Vagina (tissue), 2 donors: ENCODE measurements around the gene ABCA7. TPM values are rescaled to one million over a fixed set of nuclear protein-coding genes. Genes with fewer than 3 reads are reported as not detected.

Source experiments
- DNase-seq, 2 donors: peaks; one replicate each; pipeline ENCODE4 v3.0.0-alpha.2; 2017; ENCODE audit errors: extremely low spot score in 2 of 2
- H3K27ac ChIP-seq: fragments of 200-600 bp; sonication (generic); one replicate; pipeline ENCODE4 v1.5.1; 2019
- H3K27me3 ChIP-seq: fragments of 200-600 bp; sonication (generic); one replicate; pipeline ENCODE4 v1.5.1; 2019
- H3K36me3 ChIP-seq, 2 donors: fragments of 200-600 bp; sonication (generic); one replicate each; pipeline ENCODE4 v1.5.1; 2017 to 2019
- H3K4me1 ChIP-seq: fragments of 200-600 bp; sonication (generic); one replicate; pipeline ENCODE4 v1.5.1; 2019
- H3K4me3 ChIP-seq, 2 donors: fragments of 200-600 bp; sonication (generic); 1 replicate in 1 of 2; 2 replicates in 1 of 2; pipeline ENCODE4 v1.5.1; 2016 to 2019
- H3K9me3 ChIP-seq: fragments of 200-600 bp; sonication (generic); one replicate; pipeline ENCODE4 v1.5.1; 2019
- POLR2A ChIP-seq, 2 donors: fragments of 450-650 bp; IDR thresholded peaks; one replicate each; pipeline ENCODE4 v1.6.1; 2017; ENCODE audit warnings: antibody characterized with exemption in 2 of 2, mild to moderate bottlenecking in 2 of 2, moderate library complexity in 2 of 2
- POLR2AphosphoS5 ChIP-seq, 2 donors: sonication (generic); formaldehyde crosslinking; IDR thresholded peaks; one replicate each; pipeline ENCODE4 v1.9.0; 2017; ENCODE audit warnings: antibody characterized with exemption in 2 of 2, mild to moderate bottlenecking in 2 of 2, low read depth in 1 of 2; ENCODE audit not compliant: insufficient read depth in 1 of 2
- intact Hi-C: fragments of 100-400 bp; cut with DNase I; formaldehyde crosslinking; loops from one replicate; pipeline ENCODE4 v1.15.1; 2023
- total RNA-seq: library from RNA; depleted of rRNA; stranded (reverse); fragments of >200 nt; gene quantifications from one replicate; pipeline ENCODE4 v1.2.3, GENCODE V29; 2016
- TF ChIP-seq, protein P1 (sequence below), 3 experiments: fragments of 450-650 bp in 2 of 3; fragments of 200-600 bp in 1 of 3; sonication (generic) in 1 of 3; IDR thresholded peaks; one replicate each; pipeline ENCODE4 v1.5.1; 2017 to 2019; ENCODE audit warnings: antibody characterized with exemption in 3 of 3, mild to moderate bottlenecking in 2 of 3, moderate library complexity in 2 of 3

The ABCA7 gene
- total RNA-seq, 1 donor from 2014 or later = 29.5 TPM

DNA sequence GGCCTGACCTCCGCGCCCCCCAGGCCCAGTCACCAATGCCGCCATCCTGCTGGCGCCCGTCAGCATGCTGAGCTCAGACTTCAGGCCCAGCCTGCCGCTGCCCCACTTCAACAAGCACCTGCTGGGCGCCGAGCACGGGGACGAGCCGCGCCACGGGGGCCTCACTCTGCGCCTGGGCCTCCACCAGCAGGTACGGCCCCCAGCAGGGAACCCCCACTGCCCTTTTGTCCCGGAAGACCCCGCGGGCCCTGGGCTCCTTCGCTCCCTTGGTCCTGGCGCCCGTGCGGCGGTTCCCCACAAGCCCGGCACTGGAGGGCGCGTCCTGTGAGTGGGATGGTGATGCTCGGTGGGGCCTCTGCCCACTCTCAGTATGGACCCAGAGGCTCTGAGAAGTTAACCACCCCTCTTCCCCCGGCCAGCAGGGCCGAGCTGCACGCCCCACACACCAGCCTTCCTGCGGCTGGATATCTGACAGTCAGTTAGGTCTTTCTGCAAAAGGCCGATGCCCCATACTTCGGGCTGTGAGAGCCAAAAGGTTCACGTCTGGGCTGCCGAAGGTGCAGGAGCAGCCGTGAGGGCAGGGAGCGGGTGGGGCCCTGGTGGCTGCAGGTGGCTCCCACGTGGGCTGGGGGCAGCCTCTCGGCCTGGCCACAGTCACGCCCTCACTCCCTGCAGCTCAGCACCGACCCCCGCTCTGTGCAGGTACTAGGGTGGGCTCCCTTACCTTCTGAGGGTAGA, 47.8 kb upstream of the ABCA7 start:
- peaks cover 11% of the 10 kb centered on the region for H3K4me1 ChIP-seq
- H3K4me3 ChIP-seq = no peak overlapping the region
- intact Hi-C loops = no loop called here
- TF ChIP-seq POLR2AphosphoS5 (IDR thresholded peaks at IDR 0.05; ENCODE audit: insufficient read depth in 1 of 2, low read depth in 1 of 2) (no peak), POLR2A (IDR thresholded peaks at IDR 0.05) (no peak)
- TF ChIP-seq, protein P1, sequence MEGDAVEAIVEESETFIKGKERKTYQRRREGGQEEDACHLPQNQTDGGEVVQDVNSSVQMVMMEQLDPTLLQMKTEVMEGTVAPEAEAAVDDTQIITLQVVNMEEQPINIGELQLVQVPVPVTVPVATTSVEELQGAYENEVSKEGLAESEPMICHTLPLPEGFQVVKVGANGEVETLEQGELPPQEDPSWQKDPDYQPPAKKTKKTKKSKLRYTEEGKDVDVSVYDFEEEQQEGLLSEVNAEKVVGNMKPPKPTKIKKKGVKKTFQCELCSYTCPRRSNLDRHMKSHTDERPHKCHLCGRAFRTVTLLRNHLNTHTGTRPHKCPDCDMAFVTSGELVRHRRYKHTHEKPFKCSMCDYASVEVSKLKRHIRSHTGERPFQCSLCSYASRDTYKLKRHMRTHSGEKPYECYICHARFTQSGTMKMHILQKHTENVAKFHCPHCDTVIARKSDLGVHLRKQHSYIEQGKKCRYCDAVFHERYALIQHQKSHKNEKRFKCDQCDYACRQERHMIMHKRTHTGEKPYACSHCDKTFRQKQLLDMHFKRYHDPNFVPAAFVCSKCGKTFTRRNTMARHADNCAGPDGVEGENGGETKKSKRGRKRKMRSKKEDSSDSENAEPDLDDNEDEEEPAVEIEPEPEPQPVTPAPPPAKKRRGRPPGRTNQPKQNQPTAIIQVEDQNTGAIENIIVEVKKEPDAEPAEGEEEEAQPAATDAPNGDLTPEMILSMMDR (IDR thresholded peaks at IDR 0.05) = no peak
- H3K27me3 ChIP-seq = no peaks in the 10 kb centered on the region
- H3K9me3 ChIP-seq = no peaks in the 10 kb centered on the region
- H3K36me3 ChIP-seq = peaks cover 0 to 29% of the 10 kb centered on the region in 2 donors
- DNase-seq = no peak
- no peak overlapping the region for H3K27ac ChIP-seq

- TF ChIP-seq, protein P1 (IDR thresholded peaks at IDR 0.05) = no peak
- TF ChIP-seq POLR2AphosphoS5 (IDR thresholded peaks at IDR 0.05; ENCODE audit: insufficient read depth in 1 of 2, low read depth in 1 of 2) (no peak), POLR2A (IDR thresholded peaks at IDR 0.05) (no peak)
- H3K27ac ChIP-seq = no peak overlapping the region
- H3K4me3 ChIP-seq = no peak overlapping the region
- DNase-seq = no peak
- H3K27me3 ChIP-seq = no peaks in the 10 kb centered on the region
- peaks cover 11% of the 10 kb centered on the region for H3K4me1 ChIP-seq
- intact Hi-C loops = no loop called here
- H3K36me3 ChIP-seq = peaks cover 0 to 26% of the 10 kb centered on the region in 2 donors
- H3K9me3 ChIP-seq = no peaks in the 10 kb centered on the region
Measured at GRCh38 chr19:992670-993055, 47.2 kb upstream of the ABCA7 start.

DNA sequence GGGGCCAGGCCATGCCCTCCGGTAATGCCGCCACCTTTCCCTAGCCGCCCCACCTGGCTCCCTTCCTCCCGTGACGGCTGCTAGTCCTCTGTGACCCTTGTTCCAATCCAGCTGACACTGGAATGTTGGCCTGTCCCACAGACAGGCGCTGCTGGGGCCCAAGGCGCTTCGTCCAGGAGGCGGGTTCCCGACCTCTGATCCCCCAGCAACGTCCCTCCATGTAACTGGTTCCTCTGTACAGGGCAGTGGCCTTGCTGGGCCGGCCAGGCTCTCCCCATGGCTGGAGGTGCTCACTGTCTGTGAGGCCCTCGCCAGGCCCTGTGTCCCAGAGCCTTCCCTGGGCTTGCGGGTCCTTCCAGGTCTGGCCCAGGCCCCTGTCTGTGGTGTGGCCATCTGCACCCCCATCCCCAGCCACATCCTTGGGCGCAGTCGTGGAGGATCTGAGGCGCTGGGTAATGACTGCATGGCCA, 46.5 kb upstream of the ABCA7 start:
- H3K36me3 ChIP-seq = peaks cover 0 to 26% of the 10 kb centered on the region in 2 donors
- no peak overlapping the region for H3K27ac ChIP-seq
- no peak for DNase-seq
- peaks cover 11% of the 10 kb centered on the region for H3K4me1 ChIP-seq
- no peaks in the 10 kb centered on the region for H3K9me3 ChIP-seq
- no peak overlapping the region for H3K4me3 ChIP-seq
- intact Hi-C loops = no loop called here
- TF ChIP-seq, protein P1 (IDR thresholded peaks at IDR 0.05) = no peak
- H3K27me3 ChIP-seq = no peaks in the 10 kb centered on the region

- Histone ChIP-seq H3K27me3 (peaks cover under 1% of the 10 kb centered on the region), H3K9me3 (no peaks in the 10 kb centered on the region), H3K4me3 (no peak overlapping the region), H3K27ac (no peak overlapping the region), H3K36me3 (peaks cover 0 to 26% of the 10 kb centered on the region in 2 donors), H3K4me1 (peaks cover 11% of the 10 kb centered on the region)
- intact Hi-C loops = no loop called here
- DNase-seq = no peak
- TF ChIP-seq, protein P1 (IDR thresholded peaks at IDR 0.05) = no peak
- no peak for TF ChIP-seq POLR2A (IDR thresholded peaks at IDR 0.05)
- TF ChIP-seq POLR2AphosphoS5 (IDR thresholded peaks at IDR 0.05; ENCODE audit: insufficient read depth in 1 of 2, low read depth in 1 of 2) = no peak
Measured at GRCh38 chr19:993831-994393, 46.0 kb upstream of the ABCA7 start.

- H3K9me3 ChIP-seq = no peaks in the 10 kb centered on the region
- no peak for DNase-seq
- no peak overlapping the region for H3K27ac ChIP-seq
- no peak overlapping the region for H3K4me3 ChIP-seq
- H3K27me3 ChIP-seq = peaks cover 6% of the 10 kb centered on the region
- peaks cover 0 to 26% of the 10 kb centered on the region in 2 donors for H3K36me3 ChIP-seq
- peaks cover 11% of the 10 kb centered on the region for H3K4me1 ChIP-seq
- intact Hi-C loops = no loop called here
- TF ChIP-seq POLR2AphosphoS5 (IDR thresholded peaks at IDR 0.05; ENCODE audit: insufficient read depth in 1 of 2, low read depth in 1 of 2) (no peak), POLR2A (IDR thresholded peaks at IDR 0.05) (no peak)
- TF ChIP-seq, protein P1 (IDR thresholded peaks at IDR 0.05) = no peak
Measured at GRCh38 chr19:994516-994915, 45.4 kb upstream of the ABCA7 start.
